Dendritic cell treated with granulocyte-macrophage colony-stimulating factor and Interleukin-4, amounts not matched to agents 40 ng/mL and 50 ng/mL, for 4 days (primary cell): ENCODE data around the gene NLRP4.

Experiments used
- H3K27ac Mint-ChIP-seq: one replicate; pipeline ENCODE4 v1.8.0; 2022; ENCODE audit warnings: mild to moderate bottlenecking, mixed read lengths
- H3K27me3 Mint-ChIP-seq: one replicate; pipeline ENCODE4 v1.8.0; 2022; ENCODE audit warnings: mild to moderate bottlenecking, mixed read lengths
- H3K36me3 Mint-ChIP-seq: one replicate; pipeline ENCODE4 v1.8.0; 2022; ENCODE audit warnings: low read depth, mixed read lengths
- H3K4me1 Mint-ChIP-seq: one replicate; pipeline ENCODE4 v1.8.0; 2022; ENCODE audit warnings: low read depth, mixed read lengths
- H3K4me3 Mint-ChIP-seq: one replicate; pipeline ENCODE4 v1.8.0; 2022; ENCODE audit warnings: mild to moderate bottlenecking, moderate library complexity, mixed read lengths
- H3K9me3 Mint-ChIP-seq: one replicate; pipeline ENCODE4 v1.8.0; 2022; ENCODE audit warnings: mixed read lengths
- intact Hi-C: fragments of 100-400 bp; cut with micrococcal nuclease; formaldehyde crosslinking; loops from one replicate; pipeline ENCODE4 v1.15.0; 2022

The NLRP4 gene

GRCh38 chr19:55857149-55857548, 20.8 kb downstream of the NLRP4 start:
- peaks cover 68% of the 10 kb centered on the region for H3K9me3 Mint-ChIP-seq
- H3K4me1 Mint-ChIP-seq = no peaks in the 10 kb centered on the region
- intact Hi-C loops = no loop called here
- H3K27me3 Mint-ChIP-seq = no peaks in the 10 kb centered on the region
- H3K4me3 Mint-ChIP-seq = no peak overlapping the region
- no peaks in the 10 kb centered on the region for H3K36me3 Mint-ChIP-seq
- H3K27ac Mint-ChIP-seq = no peak overlapping the region

DNA sequence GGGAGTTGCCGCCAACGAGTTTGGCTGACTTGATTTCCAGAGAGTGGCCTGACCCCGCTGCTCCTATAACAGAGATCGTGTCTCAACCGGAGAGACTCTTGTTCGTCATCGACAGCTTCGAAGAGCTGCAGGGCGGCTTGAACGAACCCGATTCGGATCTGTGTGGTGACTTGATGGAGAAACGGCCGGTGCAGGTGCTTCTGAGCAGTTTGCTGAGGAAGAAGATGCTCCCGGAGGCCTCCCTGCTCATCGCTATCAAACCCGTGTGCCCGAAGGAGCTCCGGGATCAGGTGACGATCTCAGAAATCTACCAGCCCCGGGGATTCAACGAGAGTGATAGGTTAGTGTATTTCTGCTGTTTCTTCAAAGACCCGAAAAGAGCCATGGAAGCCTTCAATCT, 21.6 kb downstream of the NLRP4 start:
- no peak overlapping the region for H3K27ac Mint-ChIP-seq
- peaks cover 66% of the 10 kb centered on the region for H3K9me3 Mint-ChIP-seq
- intact Hi-C loops = no loop called here
- H3K4me3 Mint-ChIP-seq = no peak overlapping the region
- H3K36me3 Mint-ChIP-seq = no peaks in the 10 kb centered on the region
- H3K4me1 Mint-ChIP-seq = no peaks in the 10 kb centered on the region
- H3K27me3 Mint-ChIP-seq = no peaks in the 10 kb centered on the region

DNA sequence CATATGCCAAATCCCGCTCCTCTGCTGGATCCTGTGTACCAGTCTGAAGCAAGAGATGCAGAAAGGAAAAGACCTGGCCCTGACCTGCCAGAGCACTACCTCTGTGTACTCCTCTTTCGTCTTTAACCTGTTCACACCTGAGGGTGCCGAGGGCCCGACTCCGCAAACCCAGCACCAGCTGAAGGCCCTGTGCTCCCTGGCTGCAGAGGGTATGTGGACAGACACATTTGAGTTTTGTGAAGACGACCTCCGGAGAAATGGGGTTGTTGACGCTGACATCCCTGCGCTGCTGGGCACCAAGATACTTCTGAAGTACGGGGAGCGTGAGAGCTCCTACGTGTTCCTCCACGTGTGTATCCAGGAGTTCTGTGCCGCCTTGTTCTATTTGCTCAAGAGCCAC, 22.1 kb downstream of the NLRP4 start:
- Mint-ChIP-seq H3K27me3 (no peaks in the 10 kb centered on the region), H3K9me3 (peaks cover 66% of the 10 kb centered on the region), H3K36me3 (no peaks in the 10 kb centered on the region), H3K27ac (no peak overlapping the region), H3K4me3 (no peak overlapping the region), H3K4me1 (no peaks in the 10 kb centered on the region)
- intact Hi-C loops = no loop called here

DNA sequence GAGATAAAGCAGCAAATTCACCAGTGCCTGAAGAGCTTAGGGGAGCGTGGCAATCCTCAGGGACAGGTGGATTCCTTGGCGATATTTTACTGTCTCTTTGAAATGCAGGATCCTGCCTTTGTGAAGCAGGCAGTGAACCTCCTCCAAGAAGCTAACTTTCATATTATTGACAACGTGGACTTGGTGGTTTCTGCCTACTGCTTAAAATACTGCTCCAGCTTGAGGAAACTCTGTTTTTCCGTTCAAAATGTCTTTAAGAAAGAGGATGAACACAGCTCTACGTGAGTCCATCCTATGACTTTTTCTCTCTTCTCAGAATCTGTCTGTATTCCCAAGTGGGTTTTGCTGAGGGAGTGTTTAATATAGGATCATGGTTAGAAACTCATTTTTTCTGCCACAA, 22.6 kb downstream of the NLRP4 start:
- no peaks in the 10 kb centered on the region for H3K4me1 Mint-ChIP-seq
- no peak overlapping the region for H3K4me3 Mint-ChIP-seq
- H3K27me3 Mint-ChIP-seq = no peaks in the 10 kb centered on the region
- H3K9me3 Mint-ChIP-seq = peaks cover 66% of the 10 kb centered on the region
- intact Hi-C loops = no loop called here
- H3K36me3 Mint-ChIP-seq = no peaks in the 10 kb centered on the region
- no peak overlapping the region for H3K27ac Mint-ChIP-seq

GRCh38 chr19:55866521-55866920, 30.2 kb downstream of the NLRP4 start:
- H3K36me3 Mint-ChIP-seq = no peaks in the 10 kb centered on the region
- no peaks in the 10 kb centered on the region for H3K4me1 Mint-ChIP-seq
- no peaks in the 10 kb centered on the region for H3K27me3 Mint-ChIP-seq
- intact Hi-C loops = no loop called here
- peaks cover 89% of the 10 kb centered on the region for H3K9me3 Mint-ChIP-seq
- no peak overlapping the region for H3K27ac Mint-ChIP-seq
- H3K4me3 Mint-ChIP-seq = no peak overlapping the region

GRCh38 chr19:55867101-55867500, 30.8 kb downstream of the NLRP4 start:
- Mint-ChIP-seq H3K27me3 (no peaks in the 10 kb centered on the region), H3K9me3 (peaks cover 90% of the 10 kb centered on the region), H3K27ac (no peak overlapping the region), H3K4me3 (no peak overlapping the region), H3K36me3 (no peaks in the 10 kb centered on the region), H3K4me1 (no peaks in the 10 kb centered on the region)
- intact Hi-C loops = no loop called here

GRCh38 chr19:55870736-55871135, 34.4 kb downstream of the NLRP4 start:
- intact Hi-C loops = no loop called here
- H3K27me3 Mint-ChIP-seq = no peaks in the 10 kb centered on the region
- H3K27ac Mint-ChIP-seq = no peak overlapping the region
- no peaks in the 10 kb centered on the region for H3K4me1 Mint-ChIP-seq
- H3K36me3 Mint-ChIP-seq = no peaks in the 10 kb centered on the region
- peaks cover 75% of the 10 kb centered on the region for H3K9me3 Mint-ChIP-seq
- H3K4me3 Mint-ChIP-seq = no peak overlapping the region

GRCh38 chr19:55877211-55877610, 40.9 kb downstream of the NLRP4 start:
- no peak overlapping the region for H3K27ac Mint-ChIP-seq
- no peaks in the 10 kb centered on the region for H3K36me3 Mint-ChIP-seq
- H3K27me3 Mint-ChIP-seq = no peaks in the 10 kb centered on the region
- intact Hi-C loops = no loop called here
- no peaks in the 10 kb centered on the region for H3K4me1 Mint-ChIP-seq
- no peak overlapping the region for H3K4me3 Mint-ChIP-seq
- peaks cover 69% of the 10 kb centered on the region for H3K9me3 Mint-ChIP-seq

GRCh38 chr19:55882626-55883025, 46.3 kb downstream of the NLRP4 start:
- intact Hi-C loops = no loop called here
- Mint-ChIP-seq H3K9me3 (peaks cover 86% of the 10 kb centered on the region), H3K4me3 (no peak overlapping the region), H3K4me1 (no peaks in the 10 kb centered on the region), H3K27ac (no peak overlapping the region), H3K36me3 (no peaks in the 10 kb centered on the region), H3K27me3 (no peaks in the 10 kb centered on the region)

DNA sequence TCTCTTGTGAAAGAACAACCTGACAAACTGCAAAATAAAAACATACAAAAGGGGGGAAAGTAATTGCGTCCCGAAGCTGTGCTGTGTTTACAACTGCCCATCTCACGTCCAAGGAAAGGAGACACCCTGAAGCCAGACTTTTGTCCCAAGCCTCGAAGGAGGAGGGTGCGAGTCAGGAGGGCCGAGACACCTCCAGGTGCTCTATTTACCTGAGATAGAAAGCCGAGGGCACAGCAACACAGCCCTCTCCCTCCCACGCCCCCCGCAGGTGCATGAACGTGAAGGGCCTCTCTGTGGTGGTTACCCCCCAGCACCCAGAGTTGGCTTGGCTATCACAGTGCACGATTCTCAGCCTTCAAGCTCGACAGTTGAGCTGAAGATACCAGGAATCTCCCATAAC, 62.6 kb downstream of the NLRP4 start:
- Mint-ChIP-seq H3K9me3 (peaks cover 65% of the 10 kb centered on the region), H3K4me1 (no peaks in the 10 kb centered on the region), H3K27ac (no peak overlapping the region), H3K36me3 (no peaks in the 10 kb centered on the region), H3K27me3 (no peaks in the 10 kb centered on the region), H3K4me3 (no peak overlapping the region)
- intact Hi-C loops = no loop called here

GRCh38 chr19:55901369-55902079, 65.2 kb downstream of the NLRP4 start:
- H3K27me3 Mint-ChIP-seq = no peaks in the 10 kb centered on the region
- intact Hi-C loops = no loop called here
- H3K27ac Mint-ChIP-seq = no peak overlapping the region
- H3K36me3 Mint-ChIP-seq = no peaks in the 10 kb centered on the region
- peaks cover 72% of the 10 kb centered on the region for H3K9me3 Mint-ChIP-seq
- H3K4me3 Mint-ChIP-seq = no peak overlapping the region
- H3K4me1 Mint-ChIP-seq = no peaks in the 10 kb centered on the region

DNA sequence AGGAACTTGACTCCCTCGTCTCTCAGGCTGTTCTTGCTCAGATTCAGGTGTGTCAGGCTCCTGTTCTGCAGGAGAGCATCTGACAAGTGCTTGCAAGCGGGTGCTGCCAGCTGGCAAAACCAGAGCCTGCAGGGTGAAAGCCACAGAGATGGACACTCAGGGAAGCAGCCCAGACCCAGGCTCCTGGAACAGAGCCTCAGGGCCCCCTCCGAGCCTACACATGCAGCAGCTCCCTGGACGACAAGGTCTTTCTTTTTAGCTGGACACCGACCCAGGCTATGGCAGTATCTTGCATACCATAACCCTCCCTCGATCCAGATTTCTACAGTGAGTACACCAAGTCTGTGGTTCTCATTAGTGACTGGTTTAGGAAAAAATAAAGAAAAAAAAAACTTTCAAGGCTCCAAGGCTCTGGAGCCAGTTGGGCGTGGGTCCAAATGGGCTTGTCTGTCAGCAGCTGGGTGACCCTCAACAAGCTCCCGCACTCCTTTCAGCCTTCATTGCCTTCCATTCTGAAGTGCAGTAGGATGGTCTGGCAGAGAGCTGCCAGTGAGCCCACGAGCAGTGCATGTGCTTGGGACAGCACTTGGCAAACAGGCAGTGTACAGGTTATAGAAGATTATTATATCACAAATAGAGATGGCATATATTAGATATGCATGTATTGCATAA, 65.9 kb downstream of the NLRP4 start:
- no peak overlapping the region for H3K4me3 Mint-ChIP-seq
- H3K27me3 Mint-ChIP-seq = no peaks in the 10 kb centered on the region
- peaks cover 70% of the 10 kb centered on the region for H3K9me3 Mint-ChIP-seq
- no peaks in the 10 kb centered on the region for H3K4me1 Mint-ChIP-seq
- intact Hi-C loops = no loop called here
- no peak overlapping the region for H3K27ac Mint-ChIP-seq
- no peaks in the 10 kb centered on the region for H3K36me3 Mint-ChIP-seq

GRCh38 chr19:55907286-55907685, 70.9 kb downstream of the NLRP4 start:
- Mint-ChIP-seq H3K27me3 (no peaks in the 10 kb centered on the region), H3K9me3 (peaks cover 87% of the 10 kb centered on the region), H3K27ac (no peak overlapping the region), H3K36me3 (no peaks in the 10 kb centered on the region), H3K4me3 (no peak overlapping the region), H3K4me1 (no peaks in the 10 kb centered on the region)
- intact Hi-C loops = no loop called here

DNA sequence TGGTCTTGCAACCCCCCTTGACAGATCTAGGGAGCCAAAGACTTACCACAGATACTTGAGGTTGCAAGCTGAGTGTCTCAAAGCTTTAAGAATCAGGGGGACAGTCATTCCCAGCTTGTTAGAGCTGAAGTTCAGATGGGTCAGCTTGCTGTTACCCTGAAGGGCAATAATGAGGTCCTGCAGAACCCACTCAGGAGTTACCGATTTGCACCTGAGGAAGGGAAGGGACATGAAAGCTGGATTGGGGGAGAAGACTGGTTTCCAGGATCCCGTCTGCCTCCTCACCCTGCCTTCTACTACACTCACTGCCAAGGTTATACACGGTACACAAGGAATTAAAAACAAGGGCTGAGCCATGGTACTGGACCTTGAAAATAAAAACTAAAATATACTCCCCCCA, 71.4 kb downstream of the NLRP4 start:
- H3K27me3 Mint-ChIP-seq = no peaks in the 10 kb centered on the region
- no peaks in the 10 kb centered on the region for H3K4me1 Mint-ChIP-seq
- peaks cover 92% of the 10 kb centered on the region for H3K9me3 Mint-ChIP-seq
- H3K36me3 Mint-ChIP-seq = no peaks in the 10 kb centered on the region
- intact Hi-C loops = no loop called here
- no peak overlapping the region for H3K4me3 Mint-ChIP-seq
- no peak overlapping the region for H3K27ac Mint-ChIP-seq

DNA sequence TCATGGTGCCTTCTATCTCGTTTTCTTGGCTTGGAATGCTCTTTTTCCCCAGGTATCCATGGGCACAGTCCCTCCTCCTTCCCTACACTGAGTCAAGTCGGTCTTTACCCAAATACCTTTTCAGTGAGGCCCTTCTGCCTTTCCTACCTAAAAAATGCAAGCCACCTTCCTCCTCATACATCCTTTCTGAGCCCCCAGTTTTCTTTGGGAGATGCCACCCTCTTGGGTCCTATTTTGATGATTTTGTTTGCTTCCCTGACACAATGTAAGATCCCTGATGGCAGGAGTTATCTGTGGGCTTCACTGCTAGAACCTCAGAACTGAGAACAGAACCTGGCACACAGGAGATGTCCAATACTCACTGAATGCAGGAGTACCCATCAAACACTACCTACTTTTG, 73.5 kb downstream of the NLRP4 start:
- H3K27me3 Mint-ChIP-seq = no peaks in the 10 kb centered on the region
- intact Hi-C loops = no loop called here
- H3K4me3 Mint-ChIP-seq = no peak overlapping the region
- H3K4me1 Mint-ChIP-seq = no peaks in the 10 kb centered on the region
- H3K9me3 Mint-ChIP-seq = peaks cover 94% of the 10 kb centered on the region
- no peaks in the 10 kb centered on the region for H3K36me3 Mint-ChIP-seq
- H3K27ac Mint-ChIP-seq = no peak overlapping the region
